ENCODE results near the gene HDLBP.

GRCh38 chr2:241261628-241262027 lies 53.8 kb downstream of the HDLBP start:
- TF ChIP-seq CTCF (IDR thresholded peaks at IDR 0.05) (no peak), POLR2AphosphoS5 (IDR thresholded peaks at IDR 0.05; ENCODE audit: insufficient read depth in 1 of 2, low read depth in 1 of 2) (no peak), POLR2A (IDR thresholded peaks at IDR 0.05) (no peak)
